A673 (cell line): ENCODE results near the gene SWSAP1. TPM values are rescaled to one million over a fixed set of nuclear protein-coding genes. Genes with fewer than 3 reads are reported as not detected.

Experiments used
- BruUV-seq: library from RNA; stranded (reverse); fragments of 400-500 nt; replicated peaks from 2 replicates; lab custom pipeline; 2021; lab: Mats Ljungman, UMichigan
- CTCF ChIA-PET: fragments of 300-600 bp; sonication (Branson Sonifier 250); formaldehyde crosslinking; loops from one replicate; lab custom pipeline; 2022; ENCODE audit warnings: antibody characterized with exemption; lab: Charles Lee
- POLR2A ChIA-PET: fragments of 300-600 bp; sonication (Branson Sonifier 250); formaldehyde crosslinking; loops from one replicate; lab custom pipeline; 2022; ENCODE audit warnings: antibody characterized with exemption; ENCODE audit not compliant: low non-redundant PET; lab: Charles Lee
- DNase-seq: peaks from one replicate; pipeline ENCODE4 v3.0.0-alpha.2; 2015; ENCODE audit warnings: low spot score
- H3K27ac ChIP-seq: fragments of 200-600 bp; sonication (generic); 2 replicates; pipeline ENCODE4 v1.5.1; 2016; ENCODE audit warnings: mixed run types, low read depth, mild to moderate bottlenecking, mixed read lengths, antibody characterized with exemption, low read length; ENCODE audit not compliant: poor library complexity, severe bottlenecking
- H3K27me3 ChIP-seq: fragments of 200-600 bp; sonication (generic); replicated peaks from 2 replicates; pipeline ENCODE4 v1.6.1; 2017; ENCODE audit warnings: mixed run types, low read depth, mild to moderate bottlenecking, mixed read lengths, antibody characterized with exemption, low read length; ENCODE audit not compliant: insufficient read depth, poor library complexity
- H3K36me3 ChIP-seq: fragments of 200-600 bp; sonication (generic); 2 replicates; pipeline ENCODE4 v1.6.1; 2016; ENCODE audit warnings: mixed run types, mild to moderate bottlenecking, mixed read lengths, antibody characterized with exemption, low read length; ENCODE audit not compliant: insufficient read depth, poor library complexity, severe bottlenecking
- H3K4me1 ChIP-seq: fragments of 200-600 bp; sonication (generic); 2 replicates; pipeline ENCODE4 v1.6.1; 2017; ENCODE audit warnings: mixed run types, mild to moderate bottlenecking, mixed read lengths, antibody characterized with exemption, low read length; ENCODE audit not compliant: insufficient read depth, poor library complexity, severe bottlenecking
- H3K4me3 ChIP-seq: fragments of 200-600 bp; sonication (generic); 2 replicates; pipeline ENCODE4 v1.5.1; 2016; ENCODE audit warnings: low read depth, mixed run types, mild to moderate bottlenecking, mixed read lengths, low read length; ENCODE audit not compliant: poor library complexity, severe bottlenecking
- H3K9me3 ChIP-seq: fragments of 200-600 bp; sonication (generic); 2 replicates; pipeline ENCODE4 v1.6.1; 2016; ENCODE audit warnings: mixed run types, low read depth, mild to moderate bottlenecking, mixed read lengths, antibody characterized with exemption, low read length; ENCODE audit not compliant: poor library complexity, severe bottlenecking
- EZH2 ChIP-seq: fragments of 200-600 bp; sonication (generic); IDR thresholded peaks from 2 replicates; pipeline ENCODE4 v1.6.1; 2017; ENCODE audit warnings: borderline replicate concordance, low read depth, mild to moderate bottlenecking, mixed read lengths, antibody characterized with exemption, low read length; ENCODE audit not compliant: poor library complexity, severe bottlenecking
- intact Hi-C: fragments of 100-400 bp; cut with micrococcal nuclease; formaldehyde crosslinking; loops from one replicate; pipeline ENCODE4 v1.10.0; 2022; ENCODE audit not compliant: unreplicated experiment
- total RNA-seq: library from RNA; stranded (reverse); gene quantifications from 2 replicates; pipeline ENCODE4 v1.2.3, GENCODE V29; 2021
- TF ChIP-seq, protein P1 (sequence below): fragments of 300-800, 200-600 bp; sonication (generic); conservative IDR thresholded peaks from 2 replicates; pipeline ENCODE4 v1.5.1; 2017; ENCODE audit warnings: low read depth, mild to moderate bottlenecking, antibody characterized with exemption, low read length, moderate library complexity, mixed read lengths

SWSAP1 gene
- total RNA-seq, 1 experiment from 2014 or later = 3.3 TPM

DNA sequence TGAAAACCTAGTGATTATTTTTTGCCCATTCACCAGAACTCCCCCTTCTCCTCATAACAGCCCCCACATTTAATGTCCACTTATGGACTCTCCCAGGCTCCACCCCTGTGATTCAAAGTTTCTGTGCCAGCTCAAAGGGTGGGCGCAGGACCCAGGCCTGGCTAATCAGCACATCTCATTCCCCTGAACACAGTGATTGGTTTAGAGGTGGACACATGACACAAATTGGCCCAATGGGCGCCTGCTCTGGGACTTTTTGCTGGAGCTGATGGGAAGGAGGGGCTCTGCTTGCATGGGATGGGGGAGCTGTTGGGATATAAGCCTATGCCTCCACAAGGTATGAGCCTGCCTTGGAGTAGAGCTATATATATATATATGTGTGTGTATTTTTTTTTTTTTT lies 15.9 kb downstream of the SWSAP1 start:
- H3K9me3 ChIP-seq = no peaks in the 10 kb centered on the region
- H3K4me1 ChIP-seq = no peaks in the 10 kb centered on the region
- ChIA-PET CTCF (no interaction called here), POLR2A (no interaction called here)
- intact Hi-C loops = no loop called here
- H3K4me3 ChIP-seq = no peak overlapping the region
- no peak for DNase-seq
- TF ChIP-seq, protein P1, sequence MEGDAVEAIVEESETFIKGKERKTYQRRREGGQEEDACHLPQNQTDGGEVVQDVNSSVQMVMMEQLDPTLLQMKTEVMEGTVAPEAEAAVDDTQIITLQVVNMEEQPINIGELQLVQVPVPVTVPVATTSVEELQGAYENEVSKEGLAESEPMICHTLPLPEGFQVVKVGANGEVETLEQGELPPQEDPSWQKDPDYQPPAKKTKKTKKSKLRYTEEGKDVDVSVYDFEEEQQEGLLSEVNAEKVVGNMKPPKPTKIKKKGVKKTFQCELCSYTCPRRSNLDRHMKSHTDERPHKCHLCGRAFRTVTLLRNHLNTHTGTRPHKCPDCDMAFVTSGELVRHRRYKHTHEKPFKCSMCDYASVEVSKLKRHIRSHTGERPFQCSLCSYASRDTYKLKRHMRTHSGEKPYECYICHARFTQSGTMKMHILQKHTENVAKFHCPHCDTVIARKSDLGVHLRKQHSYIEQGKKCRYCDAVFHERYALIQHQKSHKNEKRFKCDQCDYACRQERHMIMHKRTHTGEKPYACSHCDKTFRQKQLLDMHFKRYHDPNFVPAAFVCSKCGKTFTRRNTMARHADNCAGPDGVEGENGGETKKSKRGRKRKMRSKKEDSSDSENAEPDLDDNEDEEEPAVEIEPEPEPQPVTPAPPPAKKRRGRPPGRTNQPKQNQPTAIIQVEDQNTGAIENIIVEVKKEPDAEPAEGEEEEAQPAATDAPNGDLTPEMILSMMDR = no peak
- TF ChIP-seq EZH2 = no peak
- H3K36me3 ChIP-seq = no peaks in the 10 kb centered on the region
- BruUV-seq = no TSS peak
- no peak overlapping the region for H3K27ac ChIP-seq
- no peaks in the 10 kb centered on the region for H3K27me3 ChIP-seq

DNA sequence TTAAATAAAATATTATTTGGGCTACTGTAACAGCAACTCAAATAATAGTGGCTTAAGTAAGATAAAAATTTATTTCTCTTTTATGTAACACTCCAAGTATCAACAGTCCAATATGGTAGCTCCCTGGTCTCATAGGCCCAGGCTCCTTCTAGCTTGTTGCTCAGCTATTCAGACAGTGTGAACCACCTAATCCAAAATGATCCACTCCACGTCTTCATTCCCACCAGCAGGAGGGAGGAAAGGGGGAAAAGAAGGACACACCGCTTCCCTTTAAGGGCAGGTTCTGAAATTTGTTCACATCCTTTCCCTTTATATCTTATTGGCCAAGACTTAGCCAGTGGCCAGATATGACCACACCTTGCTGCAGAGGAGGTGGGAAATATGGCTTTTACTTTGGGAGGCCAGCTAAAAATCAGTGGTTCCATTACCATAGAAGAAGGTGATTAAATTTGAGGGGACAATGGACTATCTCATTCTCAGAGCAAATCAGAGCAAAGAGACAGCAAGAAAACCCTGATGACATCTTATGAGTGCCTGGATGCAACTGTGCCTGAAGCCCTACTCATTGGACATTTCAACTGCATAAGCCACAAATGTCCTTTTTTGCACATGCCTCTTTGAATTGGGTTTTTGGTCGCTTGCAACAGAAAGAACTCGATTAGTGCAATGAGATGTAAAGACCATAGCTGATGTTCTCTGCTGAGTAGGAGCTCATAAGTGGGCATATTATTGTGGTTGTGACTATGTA lies 16.6 kb downstream of the SWSAP1 start:
- Histone ChIP-seq H3K36me3 (no peaks in the 10 kb centered on the region), H3K4me1 (no peaks in the 10 kb centered on the region), H3K27me3 (no peaks in the 10 kb centered on the region), H3K9me3 (no peaks in the 10 kb centered on the region), H3K4me3 (no peak overlapping the region), H3K27ac (no peak overlapping the region)
- DNase-seq = no peak
- ChIA-PET CTCF (no interaction called here), POLR2A (no interaction called here)
- TF ChIP-seq, protein P1 = no peak
- TF ChIP-seq EZH2 = no peak
- intact Hi-C loops = no loop called here
- no TSS peak for BruUV-seq

DNA sequence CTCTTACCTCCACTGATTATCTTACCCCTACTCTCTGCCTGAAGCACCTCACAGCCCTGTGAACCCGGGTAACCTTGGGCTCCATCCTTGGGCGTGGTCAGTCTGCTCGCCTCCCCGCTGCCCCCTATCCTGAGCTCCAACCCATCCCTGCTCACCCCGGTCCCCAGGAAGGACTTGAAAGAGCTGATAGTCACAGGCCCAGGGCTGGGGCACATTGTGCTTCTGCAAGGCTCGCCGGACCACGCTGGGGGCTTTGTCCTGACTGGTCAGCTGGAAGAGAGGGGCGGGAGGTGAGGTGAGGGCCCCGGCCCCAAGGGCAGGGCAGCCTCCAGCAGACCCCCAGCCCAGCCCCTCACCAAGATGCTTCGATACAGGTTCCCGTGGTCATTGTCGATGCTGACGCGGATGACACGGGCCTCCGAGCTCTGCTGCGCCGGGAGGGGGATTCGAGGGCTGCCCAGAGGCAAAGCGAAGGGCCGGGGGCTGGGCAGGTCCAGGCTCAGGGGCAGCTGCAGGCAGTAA lies 22.7 kb downstream of the SWSAP1 start:
- DNase-seq = no peak
- Histone ChIP-seq H3K27ac (no peak overlapping the region), H3K36me3 (no peaks in the 10 kb centered on the region), H3K4me3 (no peak overlapping the region), H3K9me3 (no peaks in the 10 kb centered on the region), H3K4me1 (no peaks in the 10 kb centered on the region), H3K27me3 (no peaks in the 10 kb centered on the region)
- CTCF ChIA-PET = no interaction called here
- POLR2A ChIA-PET = no interaction called here
- intact Hi-C loops = no loop called here
- BruUV-seq = no TSS peak
- TF ChIP-seq, protein P1 = no peak
- no peak for TF ChIP-seq EZH2
